Subcutaneous adipose tissue (tissue), 4 donors: ENCODE measurements around the gene GATA1. TPM values are rescaled to one million over a fixed set of nuclear protein-coding genes. Genes with fewer than 3 reads are reported as not detected.

Experiments
- CTCF ChIP-seq: fragments of 450-650 bp; IDR thresholded peaks from one replicate; pipeline ENCODE4 v1.5.1; 2016; ENCODE audit warnings: low read depth, mild to moderate bottlenecking, control low read depth, antibody characterized with exemption, moderate library complexity
- total RNA-seq, 4 donors: library from RNA; depleted of rRNA; stranded (reverse); fragments of >200 nt; gene quantifications; one replicate each; pipeline ENCODE4 v1.1.0, GENCODE V29; 2016

The GATA1 gene
- total RNA-seq, 4 donors from 2014 or later: 0.34 to 0.44 TPM; not detected in 2

DNA sequence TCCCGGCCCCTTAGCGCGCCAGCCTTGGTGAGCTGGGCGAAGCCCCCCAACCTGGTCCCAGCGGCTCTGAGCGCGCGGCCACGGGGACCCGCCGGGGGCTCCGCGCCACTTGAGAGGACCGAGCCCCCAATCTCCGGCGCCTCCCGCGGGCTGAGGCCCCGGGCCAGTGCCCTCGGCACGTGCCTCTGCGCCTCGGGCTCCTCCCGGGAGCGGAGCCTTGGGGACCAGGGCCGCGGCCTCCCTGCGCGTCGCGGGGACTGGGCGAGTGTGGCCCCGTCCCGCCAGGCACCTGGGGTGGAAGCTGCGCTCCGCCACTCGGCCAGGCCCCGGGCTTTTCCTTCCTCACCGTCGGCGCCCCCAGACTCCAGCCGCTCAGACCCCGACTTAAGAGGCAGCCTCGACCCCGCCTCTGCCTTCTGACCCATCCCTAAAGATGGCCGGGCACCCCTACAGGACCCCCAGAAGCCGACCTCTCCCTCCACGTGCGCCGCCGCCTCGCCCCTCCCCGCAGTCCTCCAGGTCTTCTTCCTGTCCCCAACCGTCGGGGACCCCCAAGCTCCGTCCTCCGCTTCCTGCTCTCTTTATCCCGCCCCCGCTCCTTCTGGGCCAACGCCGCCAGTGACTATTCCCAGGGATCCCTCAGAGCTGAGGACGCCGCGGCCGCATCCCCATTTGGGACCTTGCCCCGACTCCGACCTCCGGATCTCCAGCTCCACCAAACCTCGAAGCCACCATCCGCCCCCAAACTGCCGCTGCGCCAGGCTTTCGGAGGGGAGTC, 40.7 kb downstream of the GATA1 start:
- no peak for TF ChIP-seq CTCF

GRCh38 chrX:48827654-48827968, 41.2 kb downstream of the GATA1 start:
- TF ChIP-seq CTCF: no peak

DNA sequence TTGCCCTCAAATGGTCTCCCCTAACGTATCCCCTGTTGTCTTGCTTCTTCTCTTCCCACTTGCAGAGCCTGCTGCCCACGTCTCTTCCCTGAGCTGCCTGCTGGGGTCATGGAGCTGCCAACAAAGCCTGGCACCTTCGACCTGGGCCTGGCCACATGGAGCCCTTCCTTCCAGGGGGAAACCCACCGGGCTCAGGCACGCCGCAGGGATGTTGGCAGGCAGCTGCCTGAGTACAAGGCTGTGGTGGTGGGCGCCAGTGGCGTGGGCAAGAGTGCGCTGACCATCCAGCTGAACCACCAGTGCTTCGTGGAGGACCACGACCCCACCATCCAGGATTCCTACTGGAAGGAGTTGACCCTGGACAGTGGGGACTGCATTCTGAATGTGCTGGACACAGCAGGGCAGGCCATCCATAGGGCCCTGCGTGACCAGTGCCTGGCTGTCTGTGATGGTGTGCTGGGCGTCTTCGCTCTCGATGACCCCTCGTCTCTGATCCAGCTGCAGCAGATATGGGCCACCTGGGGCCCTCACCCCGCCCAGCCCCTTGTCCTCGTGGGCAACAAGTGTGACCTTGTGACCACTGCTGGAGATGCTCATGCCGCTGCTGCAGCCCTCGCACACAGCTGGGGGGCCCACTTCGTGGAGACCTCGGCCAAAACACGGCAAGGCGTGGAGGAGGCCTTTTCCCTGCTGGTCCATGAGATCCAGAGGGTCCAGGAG, 42.8 kb downstream of the GATA1 start:
- TF ChIP-seq CTCF: no peak

DNA sequence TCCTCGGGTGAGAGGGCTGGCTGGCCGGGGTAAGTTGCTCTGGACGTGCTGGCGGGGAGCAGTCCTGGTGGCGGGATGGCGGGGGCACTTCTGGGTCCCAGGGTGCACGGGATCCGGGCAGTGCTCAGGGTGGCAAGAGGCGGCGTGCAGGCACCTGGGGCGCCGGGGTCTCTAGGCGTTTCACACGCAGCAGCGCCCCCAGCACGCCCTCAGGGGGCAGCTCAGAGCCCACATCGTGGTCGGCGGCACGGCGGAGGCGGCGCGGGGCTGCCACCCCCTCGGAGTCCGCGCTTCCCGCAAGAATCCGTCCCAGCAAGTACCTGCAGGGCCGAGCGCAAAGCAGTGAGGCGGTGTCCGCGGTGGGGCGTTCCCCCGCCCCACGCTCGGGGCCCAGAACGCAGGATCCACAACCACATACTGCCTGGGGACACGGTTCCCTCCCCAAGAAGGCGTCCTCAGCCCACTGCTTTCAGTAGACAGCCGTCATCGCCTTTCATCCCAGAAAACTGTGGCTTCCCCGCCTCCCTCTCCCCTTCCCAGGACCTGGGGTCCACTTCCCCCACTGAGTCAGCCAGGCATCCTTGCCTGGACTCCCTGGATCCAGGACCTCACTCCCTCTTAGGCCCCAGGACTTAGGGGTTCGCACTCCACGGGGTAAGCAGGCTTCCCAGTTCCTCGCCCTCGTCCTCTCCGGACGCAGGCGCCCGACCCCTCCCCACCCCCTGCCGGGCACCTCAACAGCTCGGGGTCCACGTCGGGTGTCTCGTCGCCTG, 44.9 kb downstream of the GATA1 start:
- no peak for TF ChIP-seq CTCF

DNA sequence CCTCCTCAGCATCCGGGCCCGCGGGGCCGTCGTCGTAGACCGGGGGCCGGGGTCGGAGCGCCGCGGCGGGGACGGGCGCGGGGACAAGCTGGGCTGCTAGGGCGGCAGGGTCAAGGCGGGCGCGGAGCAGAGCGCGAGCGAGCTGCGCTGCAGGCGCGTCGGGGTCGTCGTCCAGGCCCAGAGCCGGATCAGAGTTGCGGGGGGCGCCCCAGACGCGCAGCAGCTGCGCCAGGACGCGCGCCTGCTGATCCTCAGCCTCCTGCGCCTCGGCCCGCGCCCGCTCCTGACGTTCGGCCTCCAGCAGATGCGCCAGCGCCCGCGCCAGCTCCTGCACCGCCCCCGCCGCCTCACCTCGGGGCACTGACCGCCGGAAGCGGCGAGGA, 45.5 kb downstream of the GATA1 start:
- TF ChIP-seq CTCF: no peak

GRCh38 chrX:48833542-48834138, 47.2 kb downstream of the GATA1 start:
- no peak for TF ChIP-seq CTCF

- no peak for TF ChIP-seq CTCF
These were observed 48.0 kb downstream of the GATA1 start for GRCh38 chrX:48834383-48834709.
